Inflammatory macrophage (primary cell): ENCODE results near the gene OTOGL.
"Not testable (repeated sequence)": the region's sequence is repeated elsewhere in the genome, so short reads cannot be mapped to it uniquely, and the experiment has no call there.

Experiments used
- DNase-seq, 2 donors: peaks; one replicate each; pipeline ENCODE4 v3.0.0-alpha.2; 2020 to 2022
- total RNA-seq, 18 experiments: gene quantifications; one replicate each; lab custom pipeline; 2026; ENCODE audit warnings: mixed read lengths in 6 of 18, inconsistent platforms in 2 of 18; lab: John Stamatoyannopoulos, UW

OTOGL gene, protein sequence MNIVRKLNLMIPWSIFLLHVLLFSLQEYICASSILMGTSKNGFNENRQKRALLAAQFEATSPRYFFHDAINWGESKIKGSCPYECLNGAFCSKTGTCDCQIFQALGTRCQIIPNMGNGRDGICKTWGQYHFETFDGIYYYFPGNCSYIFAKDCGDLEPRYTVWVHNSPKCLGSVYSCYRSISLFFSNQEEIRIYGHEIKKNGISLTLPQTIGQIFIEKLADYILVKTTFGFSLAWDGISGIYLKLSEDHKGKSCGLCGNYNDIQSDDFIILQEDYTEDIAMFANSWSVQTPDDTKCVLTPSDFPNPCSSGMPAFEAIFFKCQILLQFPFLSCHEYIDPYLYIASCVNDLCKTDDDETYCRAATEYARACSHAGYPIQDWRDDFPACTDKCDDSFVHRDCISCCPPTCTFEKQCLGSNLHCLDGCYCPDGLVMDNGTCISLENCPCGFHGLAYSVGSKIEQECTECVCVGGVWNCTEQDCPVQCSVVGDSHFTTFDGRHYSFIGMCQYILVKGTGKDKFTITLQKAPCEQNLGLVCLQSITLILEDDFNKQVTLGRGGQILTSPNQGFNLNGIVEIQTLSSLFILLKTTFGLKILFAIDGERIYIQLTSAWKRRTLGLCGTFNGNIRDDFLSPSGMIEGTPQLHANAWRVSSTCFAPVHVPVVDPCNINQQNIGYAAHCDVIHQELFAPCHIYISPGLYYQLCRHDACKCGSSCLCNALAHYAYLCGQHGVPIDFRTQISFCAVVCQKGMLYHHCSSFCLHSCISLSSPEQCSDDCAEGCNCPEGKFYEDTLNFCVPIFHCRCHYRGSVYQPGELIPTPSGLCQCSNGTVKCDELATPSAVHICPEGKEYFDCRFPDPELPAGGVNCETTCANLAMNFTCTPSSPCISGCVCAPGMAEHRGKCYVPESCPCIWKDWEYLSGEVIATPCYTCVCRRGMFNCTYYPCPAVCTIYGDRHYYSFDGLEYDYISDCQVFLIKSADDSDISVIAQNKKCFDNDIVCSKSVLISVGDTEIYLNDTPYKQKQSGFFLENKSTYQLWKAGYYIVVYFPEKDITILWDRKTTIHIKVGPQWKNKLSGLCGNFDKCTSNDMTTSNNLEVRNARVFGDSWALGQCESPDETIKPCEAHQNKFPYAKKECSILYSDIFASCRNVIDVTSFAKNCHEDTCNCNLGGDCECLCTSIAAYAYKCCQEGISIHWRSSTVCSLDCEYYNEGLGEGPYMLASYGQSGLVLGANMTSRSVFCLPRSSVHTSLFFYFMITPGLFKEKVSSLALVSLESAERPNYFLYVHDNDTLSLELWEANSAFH (N-terminal part only)
- total RNA-seq, result 0 to 0.46 (median 0.02) reads per million in 18 experiments

DNA sequence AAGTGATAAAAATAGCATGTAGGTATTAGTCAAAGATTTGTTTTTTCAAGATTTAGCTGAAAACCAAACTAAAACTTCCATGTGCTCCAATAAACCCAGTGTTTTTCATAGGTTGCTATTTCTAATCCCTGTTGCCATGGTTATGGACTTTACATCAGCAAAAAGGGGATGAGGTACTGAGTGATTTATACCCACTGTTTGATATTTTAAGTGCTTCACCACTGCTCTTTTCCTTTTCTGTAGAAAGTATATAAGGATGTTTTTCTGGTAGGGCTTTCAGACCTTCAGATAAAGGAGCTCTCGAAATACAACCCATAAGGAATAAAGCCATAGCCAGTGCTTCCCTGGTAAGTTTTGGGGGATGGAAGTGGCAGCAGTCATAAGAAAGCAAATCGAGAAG, at the start of gene OTOGL:
OTOGL (plus strand) TSS at position 279 of the 400 bp plus-strand sequence. CDS start 109,895 bp downstream, outside the sequence.
- no peak for DNase-seq

DNA sequence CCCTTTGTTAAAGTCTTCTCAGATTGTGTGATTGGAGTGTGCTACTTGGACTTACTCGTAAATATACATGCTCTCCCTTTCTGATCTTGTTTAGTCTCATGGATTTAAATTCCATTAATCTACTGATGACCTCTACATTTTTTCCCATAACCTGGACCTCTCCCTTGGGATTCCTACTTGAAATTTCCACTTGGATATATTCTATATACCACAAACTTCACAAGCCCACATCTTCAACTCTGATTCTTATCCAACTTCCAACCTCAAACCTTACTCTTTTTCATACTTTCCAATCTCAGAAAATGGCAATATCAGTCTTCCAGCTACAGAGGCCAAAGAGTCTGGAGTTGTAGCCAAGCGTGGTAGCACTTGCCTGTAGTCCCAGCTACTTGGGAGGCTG, 49.1 kb upstream of the OTOGL start:
- no peak for DNase-seq

DNA sequence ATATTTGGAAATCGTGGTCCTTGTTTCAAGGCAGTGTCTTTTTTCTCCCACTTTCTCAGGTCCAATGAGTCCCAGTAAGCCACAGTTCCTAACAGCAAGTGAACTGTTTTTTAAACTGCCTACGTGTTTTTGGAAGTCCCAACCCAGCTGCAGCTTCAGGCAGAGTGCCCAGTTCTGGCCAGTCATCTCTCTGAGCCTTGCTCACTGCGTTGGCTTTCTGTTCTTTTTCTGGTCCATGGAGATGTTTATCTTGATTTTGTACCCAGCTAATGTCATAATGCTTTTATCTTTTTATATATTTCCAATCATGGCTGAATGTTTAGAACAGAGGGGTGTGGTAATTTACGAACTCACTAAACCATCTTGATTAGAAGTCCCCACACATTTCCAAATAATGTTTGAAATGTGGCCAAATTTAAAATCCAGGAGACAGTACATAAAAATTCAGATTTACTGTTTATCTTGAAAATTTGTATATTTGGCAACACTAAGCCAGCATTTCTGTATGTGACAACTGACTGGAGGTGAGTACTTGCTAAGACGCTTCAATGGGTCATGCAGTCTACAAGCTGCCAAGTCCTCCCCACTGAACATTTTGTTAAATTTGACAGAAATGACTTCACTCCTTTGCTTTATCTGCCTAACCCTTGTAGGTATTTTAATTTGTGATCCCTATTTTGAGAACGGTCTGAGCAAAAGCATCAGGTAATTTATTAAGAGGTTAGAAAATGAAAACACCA, 46.1 kb upstream of the OTOGL start:
- DNase-seq, result no peak

DNA sequence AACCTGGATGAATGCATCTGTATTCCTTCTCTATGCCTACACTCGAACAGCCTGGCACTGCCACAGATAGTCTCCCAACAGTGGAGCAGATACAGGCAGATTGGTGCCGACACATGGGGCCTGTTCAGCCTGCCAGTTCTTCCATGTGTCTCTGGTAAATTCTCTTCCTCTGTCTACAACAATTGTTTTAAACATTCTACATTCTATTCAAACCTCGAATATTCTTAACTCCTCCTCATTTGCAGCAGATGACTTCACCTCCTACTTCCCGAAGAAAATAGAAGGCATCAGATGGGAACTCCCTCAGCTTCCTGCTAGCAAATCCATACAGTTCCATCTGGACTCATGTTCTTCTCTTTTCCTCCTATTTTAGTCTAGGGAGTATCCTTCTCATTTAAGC, 43.1 kb upstream of the OTOGL start:
- no peak for DNase-seq

DNA sequence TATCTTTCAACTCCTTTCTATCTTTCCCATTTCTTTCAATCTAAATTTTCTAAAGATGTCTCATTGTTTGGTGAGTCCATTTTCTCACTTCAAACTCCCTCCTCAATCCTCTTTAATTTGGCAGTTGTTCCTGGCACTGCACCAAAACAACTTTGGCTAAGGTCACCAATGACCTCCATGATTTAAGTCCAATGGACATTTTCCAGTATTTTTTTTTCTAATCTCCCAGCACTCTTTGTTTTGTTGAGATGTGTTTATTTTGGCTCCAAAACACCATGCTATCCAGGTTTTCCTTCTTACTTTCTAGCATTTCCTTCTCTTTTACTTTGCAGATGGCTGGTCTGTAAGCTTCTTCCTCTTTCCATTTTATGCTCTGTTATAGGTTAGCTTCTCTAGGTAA, 42.5 kb upstream of the OTOGL start:
- DNase-seq, result no peak

DNA sequence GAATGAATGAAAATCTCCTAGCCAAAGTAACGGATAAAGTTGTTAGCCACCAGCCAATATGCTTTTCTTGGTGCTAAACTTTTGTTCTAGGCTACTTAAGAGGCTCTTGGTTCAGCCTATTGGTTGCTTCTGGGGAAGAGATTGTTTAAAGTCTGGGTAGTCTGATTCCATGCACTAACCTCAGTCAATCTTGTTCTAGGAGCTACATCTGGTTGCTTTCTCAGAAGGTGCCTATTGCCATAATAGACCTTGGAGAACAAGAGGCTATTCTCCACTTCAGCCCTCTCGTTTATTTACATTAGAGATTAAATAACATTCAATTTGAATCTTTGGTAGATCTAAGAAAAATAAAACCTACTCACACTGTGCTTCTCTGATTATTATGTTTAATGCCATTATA, 40.8 kb upstream of the OTOGL start:
- no peak for DNase-seq

DNA sequence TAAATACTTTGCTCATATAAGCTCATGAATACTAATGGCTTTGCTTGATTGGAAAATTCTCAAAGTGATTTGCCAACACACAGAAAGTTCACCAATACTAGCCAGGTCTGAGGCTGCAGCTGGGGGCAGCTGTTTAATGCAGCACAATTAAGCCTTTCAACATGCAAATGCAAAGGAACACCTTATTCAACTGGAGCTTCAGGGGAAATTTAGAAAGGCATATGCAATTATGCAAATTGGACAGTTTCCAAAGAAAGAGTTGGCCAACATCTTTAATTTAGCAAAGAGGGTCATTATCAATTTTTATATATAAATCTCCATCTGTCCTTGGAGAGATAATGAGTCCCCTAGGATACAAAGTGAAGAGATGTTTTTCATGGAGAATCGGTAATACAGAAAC, 40.2 kb upstream of the OTOGL start:
- DNase-seq, result no peak

DNA sequence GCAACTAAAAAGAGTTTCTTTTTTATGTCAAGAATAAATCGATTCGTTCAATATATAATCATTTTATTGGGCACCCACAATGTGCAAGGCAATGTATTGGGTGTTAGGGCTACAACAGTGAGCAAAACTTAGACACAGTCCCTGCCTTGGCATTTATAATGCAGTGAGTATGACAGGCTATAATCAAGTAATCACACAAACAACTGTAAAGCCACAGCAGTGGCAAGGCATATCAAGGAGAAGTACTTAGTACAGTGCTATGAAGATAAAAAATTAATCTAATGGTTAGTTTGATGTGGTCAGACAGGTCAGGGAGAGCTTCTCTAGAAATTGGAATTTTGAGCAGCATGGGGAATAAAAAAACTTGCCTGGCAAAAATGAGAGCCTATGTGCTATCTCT, 39.5 kb upstream of the OTOGL start:
- DNase-seq, result no peak

DNA sequence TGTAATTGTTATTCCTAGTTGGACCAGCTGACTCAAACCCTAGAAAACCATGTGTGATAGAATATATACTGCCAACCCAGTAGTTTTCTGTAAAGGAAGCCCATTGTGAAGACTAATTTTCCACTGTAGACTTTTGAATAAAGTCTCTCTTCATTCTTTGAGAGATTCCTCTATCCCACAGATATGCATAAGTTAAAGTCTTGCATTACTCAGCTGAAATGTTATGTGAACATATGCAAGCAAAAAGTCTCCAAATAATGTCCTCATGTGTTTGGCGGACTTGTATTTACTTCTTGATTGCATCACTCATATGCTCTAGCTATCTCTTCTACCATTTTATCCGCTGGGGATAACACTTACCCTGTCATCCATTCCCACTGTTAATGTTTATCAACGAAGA, 35.1 kb upstream of the OTOGL start:
- no peak for DNase-seq

DNA sequence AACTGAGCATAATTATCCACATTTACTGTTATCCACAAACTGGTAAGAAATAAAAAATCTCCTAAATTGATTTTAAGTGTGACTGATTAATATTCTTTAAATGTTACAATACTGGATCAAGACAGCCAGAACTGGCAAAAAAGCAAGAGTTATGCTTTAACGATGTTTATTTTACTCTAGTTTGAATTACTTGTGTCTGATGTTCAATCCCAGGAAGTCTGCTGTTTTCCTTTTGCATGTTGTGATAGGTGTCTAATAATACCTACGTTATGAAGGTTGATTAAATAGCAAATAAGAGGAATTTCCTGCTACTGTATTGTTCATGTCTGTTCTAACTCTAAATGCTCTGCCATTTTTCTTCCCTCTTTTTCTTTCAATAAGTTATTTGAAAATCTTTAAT, 34.4 kb upstream of the OTOGL start:
- no peak for DNase-seq

DNA sequence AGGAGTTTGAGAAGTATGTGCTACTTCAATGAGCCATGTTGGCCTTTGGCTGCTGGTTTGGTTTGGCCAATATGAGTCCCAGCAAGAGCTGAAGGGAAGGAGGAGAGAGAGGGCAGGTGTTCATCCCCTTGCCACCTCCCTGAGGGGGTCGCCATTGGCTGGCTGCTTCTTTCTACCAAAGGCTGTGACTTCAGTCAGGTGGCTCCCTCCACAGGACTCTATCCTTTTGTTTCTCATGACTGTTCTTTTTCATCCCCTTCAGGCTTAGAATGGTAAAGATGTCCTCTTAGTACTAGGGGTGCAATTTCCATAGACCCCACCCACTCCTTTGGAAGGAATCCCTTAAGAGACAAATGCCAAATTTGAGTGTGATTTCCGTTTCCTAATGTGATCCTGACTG, 31.2 kb upstream of the OTOGL start:
- DNase-seq, result no peak

DNA sequence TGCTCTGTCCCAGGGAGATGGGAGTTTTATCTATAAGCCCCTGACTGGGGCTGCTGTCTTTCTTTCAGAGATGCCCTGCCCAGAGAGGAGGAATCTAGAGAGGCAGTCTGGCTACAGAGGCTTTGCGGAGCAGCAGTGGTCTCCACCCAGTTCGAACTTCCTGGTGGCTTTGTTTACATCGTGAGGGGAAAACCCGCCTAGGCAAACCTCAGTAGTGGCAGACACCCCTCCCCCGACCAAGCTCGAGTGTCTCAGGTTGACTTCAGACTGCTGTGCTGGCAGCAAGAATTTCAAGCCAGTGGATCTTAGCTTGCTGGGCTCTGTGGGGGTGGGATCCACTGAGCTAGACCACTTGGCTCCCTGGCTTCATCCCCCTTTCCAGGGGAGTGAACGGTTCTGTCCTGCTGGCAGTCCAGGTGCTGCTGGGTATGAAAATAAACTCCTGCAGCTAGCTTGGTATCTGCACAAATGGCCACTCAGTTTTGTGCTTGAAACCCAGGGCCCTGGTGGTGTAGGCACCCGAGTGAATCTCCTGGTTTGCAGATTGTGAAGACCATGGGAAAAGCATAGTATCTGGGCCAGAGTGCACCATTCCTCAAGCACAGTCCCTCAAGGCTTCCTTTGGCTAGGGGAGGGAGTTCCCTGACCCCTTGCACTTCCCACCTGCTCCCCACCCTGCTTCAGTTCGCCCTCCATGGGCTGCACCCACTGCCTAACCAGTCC, 15.3 kb upstream of the OTOGL start:
- DNase-seq, result not testable (repeated sequence)

DNA sequence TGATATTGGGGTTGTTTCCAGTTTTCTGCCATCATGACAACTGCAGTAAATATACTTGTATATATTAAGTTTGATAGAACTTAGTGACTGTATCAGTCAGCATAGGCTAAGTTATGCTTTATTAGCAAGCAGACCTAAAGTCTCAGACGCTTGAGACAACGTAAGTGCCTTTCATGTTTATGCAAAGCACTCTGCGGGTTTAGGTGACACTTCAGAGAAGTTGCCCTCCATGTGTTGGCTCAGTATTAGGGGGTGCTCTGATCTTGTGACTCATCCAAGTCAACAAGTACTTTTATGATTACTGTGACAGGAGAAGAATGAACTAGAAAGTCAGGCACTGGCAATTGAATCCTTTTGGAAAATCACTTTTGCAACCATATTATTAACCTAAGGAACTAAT, 13.3 kb upstream of the OTOGL start:
- no peak for DNase-seq

DNA sequence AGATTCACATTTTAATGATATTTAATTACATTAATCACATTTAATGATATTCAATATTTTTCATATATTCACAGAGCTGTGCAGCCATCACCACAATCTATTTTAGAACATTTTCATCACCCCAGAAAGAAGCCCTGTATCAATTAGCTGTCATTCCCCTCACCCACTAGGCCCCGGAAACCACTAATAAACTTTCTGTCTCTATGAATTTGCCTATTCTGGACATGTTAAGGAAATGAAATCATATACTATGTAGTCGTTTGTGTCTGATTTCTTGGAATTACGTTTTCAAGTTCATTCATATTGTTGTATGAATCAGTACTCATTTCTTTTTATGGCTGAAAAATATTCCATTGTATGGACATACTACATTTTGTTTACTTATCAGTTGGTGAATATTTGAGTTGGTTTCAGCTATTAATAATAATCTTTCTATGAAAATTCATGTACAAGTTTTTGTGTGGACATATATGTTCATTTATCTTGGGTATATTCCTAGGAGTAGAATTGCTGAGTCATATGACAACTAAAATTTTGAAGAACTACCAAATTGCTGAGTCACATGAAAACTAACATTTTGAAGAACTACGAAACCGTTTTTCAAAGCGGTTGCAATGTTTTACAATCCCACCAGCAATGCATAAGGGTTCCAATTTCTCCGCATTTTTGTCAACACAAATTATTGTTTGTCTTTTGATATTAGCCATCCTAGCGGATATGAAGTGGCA, 11.7 kb upstream of the OTOGL start:
- no peak for DNase-seq

DNA sequence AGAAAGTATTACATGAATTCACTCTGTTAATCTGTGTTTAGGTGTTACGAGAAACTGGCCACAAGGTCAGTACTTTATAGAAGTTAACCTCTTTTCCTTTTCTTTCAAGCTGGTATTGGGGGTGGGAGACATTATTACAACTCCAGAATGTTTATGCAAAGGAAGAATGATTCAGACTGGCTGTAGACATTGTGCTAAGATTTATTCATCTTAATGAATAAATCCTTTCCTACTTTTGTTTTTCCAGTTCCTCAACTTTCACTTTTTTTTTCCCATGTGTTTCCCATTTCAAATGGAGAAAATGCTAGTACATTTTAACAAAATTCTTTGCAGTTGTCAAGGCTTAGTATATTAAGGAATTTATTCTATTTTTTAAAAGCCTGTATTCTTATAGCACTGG, 1.3 kb downstream of the OTOGL start:
- no peak for DNase-seq

DNA sequence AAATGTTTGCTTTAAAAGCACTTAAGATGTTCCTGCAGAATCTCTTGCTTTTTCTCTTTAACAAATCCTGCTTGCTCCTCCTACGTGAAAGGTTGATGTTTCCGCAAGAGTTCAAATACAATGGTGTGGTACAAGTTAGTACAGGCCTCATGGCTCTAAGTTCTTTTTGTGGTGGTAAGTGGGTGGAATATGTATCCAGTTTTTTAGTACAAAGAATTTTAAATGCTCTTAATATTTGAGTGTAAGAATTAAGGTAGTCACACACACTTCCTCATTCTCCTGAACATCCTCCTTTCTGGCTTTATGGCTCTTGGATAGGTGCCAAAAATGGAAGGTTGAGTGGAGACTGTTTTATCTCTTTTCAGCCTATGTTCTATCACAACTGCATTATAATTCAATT, 1.8 kb downstream of the OTOGL start:
- DNase-seq, result peak; percentile 1 to 6

DNA sequence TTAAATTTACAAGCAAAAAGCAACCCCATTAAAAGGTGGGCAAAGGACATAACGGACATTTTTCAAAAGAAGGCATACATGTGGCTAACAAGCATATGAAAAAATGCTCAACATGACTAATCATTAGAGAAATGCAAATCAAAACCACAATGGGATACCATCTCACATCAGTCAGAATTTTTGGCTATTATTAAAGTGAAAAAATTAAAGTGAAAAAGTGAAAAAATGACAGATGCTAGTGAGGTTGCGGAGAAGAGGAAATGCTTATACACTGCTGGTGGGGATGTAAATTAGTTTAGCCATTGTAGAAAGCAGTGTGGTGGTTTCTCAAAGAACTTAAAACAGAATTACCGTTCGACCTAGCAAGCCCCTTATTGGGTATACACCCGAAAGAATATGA, 7.9 kb downstream of the OTOGL start:
- no peak for DNase-seq

DNA sequence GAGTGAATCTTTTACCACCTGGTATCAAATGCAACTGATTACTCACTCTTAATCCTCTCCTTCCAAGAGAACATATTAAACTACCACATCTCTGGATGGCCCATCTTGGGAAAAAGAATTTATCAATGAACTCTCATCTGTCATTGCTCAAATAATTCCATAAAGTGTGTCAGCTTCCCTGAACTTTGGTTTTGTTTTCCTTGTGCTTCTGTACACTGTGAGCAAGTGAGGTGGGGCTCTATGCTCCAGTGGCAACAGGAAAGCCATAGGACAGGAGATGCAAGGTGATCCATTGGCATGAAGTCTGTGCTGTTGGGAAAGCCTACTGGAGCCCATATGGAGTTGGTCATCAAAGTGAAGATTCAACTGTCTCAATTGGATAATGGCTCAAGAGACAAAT, 17.4 kb downstream of the OTOGL start:
- no peak for DNase-seq

DNA sequence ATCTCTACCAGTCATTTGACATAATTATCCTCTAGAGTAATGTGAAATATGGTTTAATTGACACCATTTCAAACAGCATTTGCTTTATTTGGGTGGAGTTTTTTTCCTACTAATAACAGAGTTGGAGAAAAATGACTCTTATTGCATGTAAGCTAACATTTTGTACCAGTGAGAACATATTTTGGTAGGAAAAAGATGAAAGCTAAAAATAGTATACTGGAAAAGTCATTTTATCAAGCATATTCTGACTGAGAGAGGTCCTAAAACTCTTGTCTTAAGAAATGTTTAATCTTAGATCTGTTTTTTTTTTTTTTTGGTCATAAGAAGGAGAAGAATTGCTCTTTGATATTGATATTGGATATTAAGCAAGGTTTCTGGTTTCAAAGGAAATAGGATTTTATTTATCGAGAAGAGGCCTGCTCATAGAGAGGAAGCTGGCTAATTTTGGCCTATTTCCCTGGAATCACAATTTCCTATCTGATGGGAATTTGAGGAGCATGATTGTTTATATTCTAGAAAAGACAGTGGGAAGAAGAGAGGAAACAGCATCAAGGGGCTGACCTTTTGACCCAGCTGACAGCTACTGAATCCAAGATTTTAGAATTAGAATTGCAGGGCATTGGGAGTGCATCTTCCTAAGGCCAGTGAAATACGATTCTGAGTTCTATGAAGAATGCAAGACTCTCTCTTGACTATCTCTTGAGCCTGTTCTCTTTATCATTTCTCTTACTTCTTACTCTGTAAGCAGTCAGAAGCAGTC, 19.4 kb downstream of the OTOGL start:
- DNase-seq, result no peak

DNA sequence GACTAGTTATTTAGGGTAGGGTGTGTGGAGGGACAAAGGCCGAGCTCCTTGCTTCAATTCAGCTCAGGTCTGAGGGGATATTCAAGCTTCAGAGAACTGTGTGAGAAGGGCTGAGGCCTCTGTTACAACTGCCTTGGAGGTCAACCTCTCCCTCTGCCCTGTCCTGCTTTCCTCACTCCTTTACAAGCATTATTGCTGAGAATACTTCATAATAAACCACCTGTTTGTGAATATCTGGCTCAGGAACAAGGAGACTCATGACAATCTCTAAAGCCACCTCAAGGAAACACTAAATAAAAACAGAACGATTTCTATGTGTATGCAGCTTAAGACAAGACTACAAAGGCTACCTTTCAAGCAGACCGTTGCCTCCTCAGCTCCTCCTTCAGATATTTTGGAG, 21.7 kb downstream of the OTOGL start:
- DNase-seq, result no peak
